KMS-11 (cell line): ENCODE measurements around the gene UCHL5.

Experiments
- H2AFZ ChIP-seq: fragments of 200-600 bp; sonication (generic); 2 replicates; pipeline ENCODE4 v1.6.1; 2016; ENCODE audit warnings: antibody characterized with exemption, mixed run types, low read depth
- H3K27ac ChIP-seq: fragments of 200-600 bp; sonication (generic); 2 replicates; pipeline ENCODE4 v1.6.1; 2016; ENCODE audit warnings: mild to moderate bottlenecking, mixed run types
- H3K27me3 ChIP-seq: fragments of 200-600 bp; sonication (generic); 2 replicates; pipeline ENCODE4 v1.6.1; 2017; ENCODE audit warnings: mild to moderate bottlenecking, low read depth, mixed run types, moderate library complexity; ENCODE audit not compliant: insufficient read depth
- H3K36me3 ChIP-seq: fragments of 200-600 bp; sonication (generic); 2 replicates; pipeline ENCODE4 v1.6.1; 2017; ENCODE audit warnings: mild to moderate bottlenecking, mixed run types; ENCODE audit not compliant: insufficient read depth
- H3K4me1 ChIP-seq: fragments of 200-600 bp; sonication (generic); 2 replicates; pipeline ENCODE4 v1.6.1; 2016; ENCODE audit warnings: mild to moderate bottlenecking, low read depth, mixed run types; ENCODE audit not compliant: poor library complexity, severe bottlenecking
- H3K4me2 ChIP-seq: fragments of 200-600 bp; sonication (generic); 2 replicates; pipeline ENCODE4 v1.7.0; 2016; ENCODE audit warnings: mild to moderate bottlenecking, mixed run types
- H3K4me3 ChIP-seq: fragments of 200-600 bp; sonication (generic); IDR thresholded peaks from 2 replicates; pipeline ENCODE4 v1.6.1; 2017; ENCODE audit warnings: low read depth, low read length, mixed read lengths; ENCODE audit not compliant: insufficient read depth
- H3K79me2 ChIP-seq: fragments of 200-600 bp; sonication (generic); 2 replicates; pipeline ENCODE4 v1.6.1; 2016; ENCODE audit warnings: low read depth, mixed run types; ENCODE audit not compliant: insufficient read depth
- H3K9ac ChIP-seq: fragments of 200-600 bp; sonication (generic); 2 replicates; pipeline ENCODE4 v1.6.1; 2016; ENCODE audit warnings: mild to moderate bottlenecking, mixed run types
- H4K20me1 ChIP-seq: fragments of 200-600 bp; sonication (generic); 2 replicates; pipeline ENCODE4 v1.6.1; 2016; ENCODE audit warnings: mild to moderate bottlenecking, mixed run types; ENCODE audit not compliant: insufficient read depth
- TF ChIP-seq, protein P1 (sequence below): fragments of 200-600 bp; sonication (generic); conservative IDR thresholded peaks from 2 replicates; pipeline ENCODE4 v1.6.1; 2017; ENCODE audit warnings: low read depth, mild to moderate bottlenecking, antibody characterized with exemption, low read length, moderate library complexity, mixed read lengths

UCHL5 gene

DNA sequence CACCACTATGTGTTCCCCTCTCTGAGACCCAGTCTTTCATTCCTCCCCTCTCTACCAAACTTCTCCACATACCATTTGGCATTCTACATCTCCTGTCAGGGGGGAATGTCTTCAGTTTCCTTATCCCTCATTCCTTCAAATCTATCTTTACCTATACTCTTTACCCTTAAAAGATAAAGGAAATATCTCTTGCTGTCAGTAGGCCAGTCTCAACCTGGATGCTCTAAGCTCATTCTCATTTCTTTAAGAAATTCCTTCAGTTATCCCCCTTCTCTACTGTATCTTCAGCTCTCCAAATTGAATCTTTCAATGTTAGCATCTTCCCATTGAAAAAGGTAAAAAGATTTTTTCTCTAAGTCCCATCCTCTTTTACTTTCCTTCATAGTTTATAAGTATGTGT lies 6.8 kb upstream of the UCHL5 start:
- Histone ChIP-seq H3K9ac (no peak overlapping the region), H4K20me1 (0 out of 2 replicates have a peak, but pooled peaks cover 3% of the 10 kb centered on the region), H3K36me3 (no peaks in the 10 kb centered on the region), H2AFZ (no peak overlapping the region), H3K4me2 (no peak overlapping the region), H3K4me1 (peaks cover 64% of the 10 kb centered on the region), H3K4me3 (no peak overlapping the region), H3K79me2 (peaks cover 89% of the 10 kb centered on the region), H3K27ac (no peak overlapping the region), H3K27me3 (no peaks in the 10 kb centered on the region)
- TF ChIP-seq, protein P1, sequence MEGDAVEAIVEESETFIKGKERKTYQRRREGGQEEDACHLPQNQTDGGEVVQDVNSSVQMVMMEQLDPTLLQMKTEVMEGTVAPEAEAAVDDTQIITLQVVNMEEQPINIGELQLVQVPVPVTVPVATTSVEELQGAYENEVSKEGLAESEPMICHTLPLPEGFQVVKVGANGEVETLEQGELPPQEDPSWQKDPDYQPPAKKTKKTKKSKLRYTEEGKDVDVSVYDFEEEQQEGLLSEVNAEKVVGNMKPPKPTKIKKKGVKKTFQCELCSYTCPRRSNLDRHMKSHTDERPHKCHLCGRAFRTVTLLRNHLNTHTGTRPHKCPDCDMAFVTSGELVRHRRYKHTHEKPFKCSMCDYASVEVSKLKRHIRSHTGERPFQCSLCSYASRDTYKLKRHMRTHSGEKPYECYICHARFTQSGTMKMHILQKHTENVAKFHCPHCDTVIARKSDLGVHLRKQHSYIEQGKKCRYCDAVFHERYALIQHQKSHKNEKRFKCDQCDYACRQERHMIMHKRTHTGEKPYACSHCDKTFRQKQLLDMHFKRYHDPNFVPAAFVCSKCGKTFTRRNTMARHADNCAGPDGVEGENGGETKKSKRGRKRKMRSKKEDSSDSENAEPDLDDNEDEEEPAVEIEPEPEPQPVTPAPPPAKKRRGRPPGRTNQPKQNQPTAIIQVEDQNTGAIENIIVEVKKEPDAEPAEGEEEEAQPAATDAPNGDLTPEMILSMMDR = no peak

DNA sequence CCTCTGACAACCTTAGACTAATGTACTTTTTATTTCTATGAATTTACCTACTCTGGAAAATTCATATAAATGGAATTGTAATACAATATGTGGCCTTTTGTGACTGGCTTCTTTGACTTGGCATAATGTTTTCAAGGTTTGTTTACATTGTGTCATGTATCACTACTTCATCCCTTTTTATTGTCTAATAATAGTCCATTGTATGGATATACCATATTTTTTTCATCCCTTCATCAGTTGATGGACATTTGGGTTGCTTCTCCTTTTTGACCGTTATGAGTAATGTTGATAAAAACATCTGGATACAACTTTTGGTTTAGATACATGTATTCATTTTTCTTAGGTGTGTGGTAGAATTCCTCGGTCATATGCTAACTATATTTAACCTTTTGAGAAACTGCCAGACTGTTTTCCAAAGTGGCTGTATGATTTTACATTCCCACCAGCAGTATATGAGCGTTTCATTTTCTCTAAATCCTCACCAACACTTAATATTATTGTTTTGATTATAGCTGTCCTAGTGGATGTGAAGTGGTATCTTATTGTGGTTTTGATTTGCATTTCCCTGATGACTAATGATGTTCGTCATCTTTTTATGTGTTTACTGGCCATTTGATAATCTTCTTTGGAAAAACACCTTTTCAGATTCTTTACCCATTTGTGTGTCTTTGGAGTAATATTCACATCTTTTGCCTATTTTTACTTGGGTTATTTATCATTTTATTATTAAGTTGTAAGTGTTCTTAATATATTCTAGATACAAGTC lies 3.7 kb upstream of the UCHL5 start:
- TF ChIP-seq, protein P1 = no peak
- 0 out of 2 replicates have a peak, but pooled peaks cover 3% of the 10 kb centered on the region for H4K20me1 ChIP-seq
- no peak overlapping the region for H3K9ac ChIP-seq
- no peaks in the 10 kb centered on the region for H3K27me3 ChIP-seq
- H3K4me3 ChIP-seq = no peak overlapping the region
- peaks cover 43% of the 10 kb centered on the region for H3K4me1 ChIP-seq
- no peak overlapping the region for H2AFZ ChIP-seq
- no peaks in the 10 kb centered on the region for H3K36me3 ChIP-seq
- H3K27ac ChIP-seq = no peak overlapping the region
- H3K79me2 ChIP-seq = peaks cover 89% of the 10 kb centered on the region
- H3K4me2 ChIP-seq = no peak overlapping the region

DNA sequence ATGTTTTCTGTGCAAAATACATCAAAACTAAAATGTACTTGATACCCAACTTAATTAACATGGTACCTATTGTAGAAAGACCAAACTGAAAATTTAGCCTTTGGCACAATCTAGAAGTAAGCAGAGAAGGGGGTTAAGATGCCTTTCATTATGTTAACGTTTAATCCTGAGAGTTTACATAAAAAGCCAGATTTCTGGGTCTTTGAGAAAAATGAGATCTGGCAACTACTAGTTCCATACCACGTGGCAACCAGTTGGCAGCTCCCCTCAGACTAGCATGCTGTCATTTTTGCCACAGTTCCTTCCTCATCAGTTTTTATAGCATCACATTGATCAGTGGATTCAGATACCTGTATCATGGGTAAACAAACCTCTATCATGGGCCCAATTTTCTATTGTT lies 1.8 kb upstream of the UCHL5 start:
- H2AFZ ChIP-seq = no peak overlapping the region
- H3K27ac ChIP-seq = peak overlapping the region; percentile 84

DNA sequence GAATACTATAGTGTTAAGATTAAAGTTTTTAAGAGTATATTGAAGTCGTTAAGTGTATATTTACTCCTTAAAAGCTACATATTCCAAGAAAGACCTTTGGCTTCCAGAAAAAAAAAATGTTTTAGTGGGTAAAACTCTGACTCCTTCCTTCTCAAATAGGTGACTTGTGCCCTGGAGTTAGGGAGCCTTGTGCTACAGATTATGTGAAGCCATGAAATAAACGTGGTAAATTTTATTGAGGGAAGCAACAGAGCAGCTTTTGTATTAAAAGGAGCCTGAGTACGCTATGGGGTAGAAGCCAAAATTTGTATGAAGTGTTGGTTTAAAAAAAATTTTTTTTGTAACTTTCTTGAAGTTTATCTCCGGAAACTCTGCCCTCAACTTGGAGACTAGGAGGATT lies 1.2 kb upstream of the UCHL5 start:
- H3K27ac ChIP-seq = peak overlapping the region; percentile 84
- H3K27me3 ChIP-seq = no peaks in the 10 kb centered on the region
- H2AFZ ChIP-seq = peak overlapping the region; percentile 84
- no peaks in the 10 kb centered on the region for H3K36me3 ChIP-seq
- peaks cover 54% of the 10 kb centered on the region for H3K4me1 ChIP-seq
- 0 out of 2 replicates have a peak, but pooled peaks cover 3% of the 10 kb centered on the region for H4K20me1 ChIP-seq
- H3K4me3 ChIP-seq = peak overlapping the region; percentile 26
- H3K4me2 ChIP-seq = peak overlapping the region; percentile 89
- TF ChIP-seq, protein P1 = no peak
- peaks cover 92% of the 10 kb centered on the region for H3K79me2 ChIP-seq
- H3K9ac ChIP-seq = peak overlapping the region; percentile 92

More for the DNA sequence above, 1.8 kb upstream of the UCHL5 start:
- TF ChIP-seq, protein P1 = no peak
- Histone ChIP-seq H3K36me3 (no peaks in the 10 kb centered on the region), H3K9ac (peak overlapping the region; percentile 92; the same call in 1 of the 2 replicates), H3K27me3 (no peaks in the 10 kb centered on the region), H3K4me3 (peak overlapping the region; percentile 26), H4K20me1 (0 out of 2 replicates have a peak, but pooled peaks cover 3% of the 10 kb centered on the region), H3K4me1 (peaks cover 54% of the 10 kb centered on the region), H3K4me2 (peak overlapping the region; percentile 89), H3K79me2 (peaks cover 92% of the 10 kb centered on the region)
